ENCODE measurements around the gene PPP1R9B. TPM values are rescaled to one million over a fixed set of nuclear protein-coding genes. Genes with fewer than 3 reads are reported as not detected.

Gene PPP1R9B
- total RNA-seq, 1 donor, result 53.0 TPM

- no peak overlapping the region for H3K4me3 ChIP-seq (ENCODE audit: low read length)
- peaks cover 9% of the 10 kb centered on the region for H3K4me1 ChIP-seq (ENCODE audit: insufficient read depth, low read length)
- no peaks in the 10 kb centered on the region for H3K9me3 ChIP-seq (ENCODE audit: low read depth, low read length)
- H3K27me3 ChIP-seq (ENCODE audit: insufficient read depth, low read length), result no peaks in the 10 kb centered on the region
Measured at GRCh38 chr17:50170662-50171370, 20.3 kb upstream of the PPP1R9B start.

GRCh38 chr17:50169881-50170459 lies 19.5 kb upstream of the PPP1R9B start:
- Histone ChIP-seq H3K9me3 (ENCODE audit: low read depth, low read length) (no peaks in the 10 kb centered on the region), H3K4me3 (ENCODE audit: low read length) (no peak overlapping the region), H3K27me3 (ENCODE audit: insufficient read depth, low read length) (no peaks in the 10 kb centered on the region), H3K4me1 (ENCODE audit: insufficient read depth, low read length) (peaks cover 9% of the 10 kb centered on the region)

- H3K27me3 ChIP-seq (ENCODE audit: insufficient read depth, low read length), result no peaks in the 10 kb centered on the region
- H3K9me3 ChIP-seq (ENCODE audit: low read depth, low read length), result no peaks in the 10 kb centered on the region
- peaks cover 9% of the 10 kb centered on the region for H3K4me1 ChIP-seq (ENCODE audit: insufficient read depth, low read length)
- H3K4me3 ChIP-seq (ENCODE audit: low read length), result no peak overlapping the region
Measured at GRCh38 chr17:50169121-50169764, 18.8 kb upstream of the PPP1R9B start.

- no peaks in the 10 kb centered on the region for H3K9me3 ChIP-seq (ENCODE audit: low read depth, low read length)
- no peak overlapping the region for H3K4me3 ChIP-seq (ENCODE audit: low read length)
- no peaks in the 10 kb centered on the region for H3K27me3 ChIP-seq (ENCODE audit: insufficient read depth, low read length)
- H3K4me1 ChIP-seq (ENCODE audit: insufficient read depth, low read length), result peaks cover 14% of the 10 kb centered on the region
Measured at GRCh38 chr17:50168319-50168718, 17.8 kb upstream of the PPP1R9B start.

- H3K9me3 ChIP-seq (ENCODE audit: low read depth, low read length), result no peaks in the 10 kb centered on the region
- peaks cover 18% of the 10 kb centered on the region for H3K4me1 ChIP-seq (ENCODE audit: insufficient read depth, low read length)
- no peaks in the 10 kb centered on the region for H3K27me3 ChIP-seq (ENCODE audit: insufficient read depth, low read length)
- H3K4me3 ChIP-seq (ENCODE audit: low read length), result no peak overlapping the region
Measured at GRCh38 chr17:50167371-50167770, 16.9 kb upstream of the PPP1R9B start.

- Histone ChIP-seq H3K4me1 (ENCODE audit: insufficient read depth, low read length) (peaks cover 25% of the 10 kb centered on the region), H3K4me3 (ENCODE audit: low read length) (no peak overlapping the region), H3K9me3 (ENCODE audit: low read depth, low read length) (no peaks in the 10 kb centered on the region), H3K27me3 (ENCODE audit: insufficient read depth, low read length) (no peaks in the 10 kb centered on the region)
Measured at GRCh38 chr17:50166518-50167181, 16.2 kb upstream of the PPP1R9B start.

- no peaks in the 10 kb centered on the region for H3K27me3 ChIP-seq (ENCODE audit: insufficient read depth, low read length)
- H3K4me3 ChIP-seq (ENCODE audit: low read length), result no peak within 1 kb of the TSS
- H3K4me1 ChIP-seq (ENCODE audit: insufficient read depth, low read length), result peaks cover 31% of the 10 kb centered on the region
- no peaks in the 10 kb centered on the region for H3K9me3 ChIP-seq (ENCODE audit: low read depth, low read length)
Measured at GRCh38 chr17:50165867-50166517, 15.5 kb upstream of the PPP1R9B start, which contains the start of gene SGCA. TSS of gene SGCA (plus strand) at chr17:50166005. CDS start at chr17:50166041, 36 bp downstream.

- Histone ChIP-seq H3K27me3 (ENCODE audit: insufficient read depth, low read length) (no peaks in the 10 kb centered on the region), H3K4me1 (ENCODE audit: insufficient read depth, low read length) (peaks cover 34% of the 10 kb centered on the region), H3K9me3 (ENCODE audit: low read depth, low read length) (no peaks in the 10 kb centered on the region), H3K4me3 (ENCODE audit: low read length) (no peak overlapping the region)
Measured at GRCh38 chr17:50165466-50165865, 15.0 kb upstream of the PPP1R9B start.

- no peaks in the 10 kb centered on the region for H3K27me3 ChIP-seq (ENCODE audit: insufficient read depth, low read length)
- no peak overlapping the region for H3K4me3 ChIP-seq (ENCODE audit: low read length)
- H3K9me3 ChIP-seq (ENCODE audit: low read depth, low read length), result no peaks in the 10 kb centered on the region
- peaks cover 34% of the 10 kb centered on the region for H3K4me1 ChIP-seq (ENCODE audit: insufficient read depth, low read length)
Measured at GRCh38 chr17:50165066-50165465, 14.6 kb upstream of the PPP1R9B start.

- peaks cover 34% of the 10 kb centered on the region for H3K4me1 ChIP-seq (ENCODE audit: insufficient read depth, low read length)
- H3K27me3 ChIP-seq (ENCODE audit: insufficient read depth, low read length), result no peaks in the 10 kb centered on the region
- no peak overlapping the region for H3K4me3 ChIP-seq (ENCODE audit: low read length)
- H3K9me3 ChIP-seq (ENCODE audit: low read depth, low read length), result no peaks in the 10 kb centered on the region
Measured at GRCh38 chr17:50164697-50164988, 14.2 kb upstream of the PPP1R9B start.

GRCh38 chr17:50163843-50164696 lies 13.6 kb upstream of the PPP1R9B start:
- no peaks in the 10 kb centered on the region for H3K27me3 ChIP-seq (ENCODE audit: insufficient read depth, low read length)
- H3K9me3 ChIP-seq (ENCODE audit: low read depth, low read length), result no peaks in the 10 kb centered on the region
- no peak overlapping the region for H3K4me3 ChIP-seq (ENCODE audit: low read length)
- H3K4me1 ChIP-seq (ENCODE audit: insufficient read depth, low read length), result peaks cover 31% of the 10 kb centered on the region

- H3K4me3 ChIP-seq (ENCODE audit: low read length), result no peak overlapping the region
- no peaks in the 10 kb centered on the region for H3K27me3 ChIP-seq (ENCODE audit: insufficient read depth, low read length)
- no peaks in the 10 kb centered on the region for H3K9me3 ChIP-seq (ENCODE audit: low read depth, low read length)
- H3K4me1 ChIP-seq (ENCODE audit: insufficient read depth, low read length), result peaks cover 33% of the 10 kb centered on the region
Measured at GRCh38 chr17:50162466-50163254, 12.2 kb upstream of the PPP1R9B start.

GRCh38 chr17:50161911-50162288 lies 11.4 kb upstream of the PPP1R9B start:
- no peaks in the 10 kb centered on the region for H3K27me3 ChIP-seq (ENCODE audit: insufficient read depth, low read length)
- H3K4me1 ChIP-seq (ENCODE audit: insufficient read depth, low read length), result peaks cover 34% of the 10 kb centered on the region
- H3K4me3 ChIP-seq (ENCODE audit: low read length), result no peak overlapping the region
- H3K9me3 ChIP-seq (ENCODE audit: low read depth, low read length), result no peaks in the 10 kb centered on the region
